ENCODE measurements around the gene GALNT13. TPM values are rescaled to one million over a fixed set of nuclear protein-coding genes. Genes with fewer than 3 reads are reported as not detected.

Gene GALNT13
- total and polyA plus RNA-seq, 2 of the 13 experiments (the other 11 are each of a cell fraction or from before 2014, with no cell fraction given) = 1.3 to 5.0 TPM

DNA sequence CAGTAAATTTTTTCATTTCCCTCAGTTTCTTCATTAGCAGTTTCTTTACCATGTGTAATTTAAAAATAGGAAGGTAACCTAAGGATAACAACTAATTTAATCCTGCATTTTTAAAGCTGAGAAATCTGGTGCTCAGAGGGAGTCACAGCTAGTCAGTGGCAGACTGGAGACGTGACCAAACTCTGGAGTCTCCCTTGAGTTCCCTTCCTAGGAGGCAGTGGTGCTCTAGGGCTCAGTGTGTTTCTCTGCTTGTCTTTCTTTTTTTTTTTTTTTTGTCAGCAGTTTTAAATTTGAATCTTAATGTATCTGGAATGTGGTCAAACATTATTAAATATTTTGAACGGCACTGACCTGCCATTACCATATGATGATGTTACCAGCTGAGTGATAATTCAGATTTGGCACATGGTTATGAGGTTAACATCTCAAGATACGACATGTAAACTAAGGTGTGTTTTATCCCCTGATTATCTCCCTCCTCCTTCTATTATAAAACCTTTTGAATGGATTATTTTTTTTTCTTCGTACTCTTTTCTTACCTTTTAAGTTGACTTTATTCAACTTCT, 226.2 kb downstream of the GALNT13 start:
- ChIA-PET POLR2A (no interaction called here), CTCF (ENCODE audit: low intra/inter-chr PET ratio, low total read pairs) (no interaction called here)
- H3K9me3 ChIP-seq (ENCODE audit: low read length) = no peaks in the 10 kb centered on the region
- WGBS (ENCODE audit: low lambda C conversion rate) = 5% methylated on average over 4 of the region's 4 CpGs
- no peak overlapping the region for H3K9ac ChIP-seq (ENCODE audit: insufficient read depth, low read depth, low read length)
- no peak for TF ChIP-seq HNRNPUL1 (IDR thresholded peaks at IDR 0.05; ENCODE audit: low read depth, low read length)
- no peak for TF ChIP-seq ZNF484 (CRISPR knock-in tag; IDR thresholded peaks at IDR 0.05; ENCODE audit: borderline replicate concordance, low read depth)
- TF ChIP-seq HOXD1 (CRISPR knock-in tag; IDR thresholded peaks at IDR 0.05) = no peak
- no peak for TF ChIP-seq NFYC (CRISPR knock-in tag; IDR thresholded peaks at IDR 0.05)
- H3K79me2 ChIP-seq (ENCODE audit: insufficient read depth, low read length) = no peaks in the 10 kb centered on the region
- H2AFZ ChIP-seq (ENCODE audit: low read length) = no peak overlapping the region
- no peak for ATAC-seq
- no TSS peak for BruUV-seq (replicated peaks)
- H4K20me1 ChIP-seq (ENCODE audit: insufficient read depth, low read length) = no peaks in the 10 kb centered on the region
- no peak overlapping the region for H3K4me2 ChIP-seq (ENCODE audit: low read depth, low read length)
- H3K27me3 ChIP-seq (ENCODE audit: control insufficient read depth in 1 of 2, insufficient read depth in 2 of 2, low read length in 2 of 2) = no peaks in the 10 kb centered on the region
- intact Hi-C loops (cut with micrococcal nuclease; ENCODE audit: unreplicated experiment) (no loop called here), in situ Hi-C loops (cut with HindIII; ENCODE audit: extremely low pct_ligation_motif_present, low pct_unique_long_range_greater_than_20kb) (no loop called here)
- no peak overlapping the region for H3K4me3 ChIP-seq (replicated peaks in 1 of 3; ENCODE audit: insufficient read depth in 1 of 3, low read depth in 2 of 3, low read length in 3 of 3)
- H3K36me3 ChIP-seq (replicated peaks in 1 of 2; ENCODE audit: control insufficient read depth in 1 of 2, insufficient read depth in 2 of 2, low read length in 2 of 2) = no peaks in the 10 kb centered on the region
- no peak for DNase-seq (ENCODE audit: low spot score)
- FAIRE-seq = no peak
- no peaks in the 10 kb centered on the region for H3K4me1 ChIP-seq (ENCODE audit: insufficient read depth, low read length)
- H3K27ac ChIP-seq (ENCODE audit: extremely low read length, insufficient read depth, low read length) = no peak overlapping the region

DNA sequence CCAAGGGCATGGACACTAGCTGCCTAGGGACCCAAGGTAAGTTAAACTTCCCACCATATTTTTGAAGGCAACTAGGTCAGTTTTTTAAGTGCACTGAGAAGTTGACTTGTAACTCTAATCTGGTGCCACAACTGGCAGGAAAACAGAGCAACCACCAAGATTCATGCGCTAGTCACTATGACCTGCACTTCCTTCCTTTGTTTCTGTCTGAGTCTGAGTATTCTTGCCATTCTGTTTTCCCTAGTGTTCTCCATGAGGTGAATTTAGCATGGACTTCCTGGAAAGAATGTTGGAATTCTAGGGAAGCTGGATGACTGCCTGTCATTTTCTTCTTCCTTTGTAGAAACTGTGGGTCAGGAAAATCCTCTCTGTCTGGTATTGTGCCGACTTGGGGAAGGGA, 249.0 kb downstream of the GALNT13 start:
- 0% methylated on average over 2 of the region's 2 CpGs for WGBS (ENCODE audit: low lambda C conversion rate)
- no peak for TF ChIP-seq ZNF180 (CRISPR knock-in tag; IDR thresholded peaks at IDR 0.05; ENCODE audit: borderline replicate concordance, low read depth)
- TF ChIP-seq KDM5A (IDR thresholded peaks at IDR 0.05; ENCODE audit: borderline replicate concordance, low read length) = no peak
- no peak for TF ChIP-seq ZSCAN22 (CRISPR knock-in tag; IDR thresholded peaks at IDR 0.05)
- no peak for TF ChIP-seq ZNF672 (CRISPR knock-in tag; IDR thresholded peaks at IDR 0.05)
- TF ChIP-seq, protein P1, sequence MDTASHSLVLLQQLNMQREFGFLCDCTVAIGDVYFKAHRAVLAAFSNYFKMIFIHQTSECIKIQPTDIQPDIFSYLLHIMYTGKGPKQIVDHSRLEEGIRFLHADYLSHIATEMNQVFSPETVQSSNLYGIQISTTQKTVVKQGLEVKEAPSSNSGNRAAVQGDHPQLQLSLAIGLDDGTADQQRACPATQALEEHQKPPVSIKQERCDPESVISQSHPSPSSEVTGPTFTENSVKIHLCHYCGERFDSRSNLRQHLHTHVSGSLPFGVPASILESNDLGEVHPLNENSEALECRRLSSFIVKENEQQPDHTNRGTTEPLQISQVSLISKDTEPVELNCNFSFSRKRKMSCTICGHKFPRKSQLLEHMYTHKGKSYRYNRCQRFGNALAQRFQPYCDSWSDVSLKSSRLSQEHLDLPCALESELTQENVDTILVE (CRISPR knock-in tag; IDR thresholded peaks at IDR 0.05) = no peak
- no peak for TF ChIP-seq CHCHD3 (CRISPR knock-in tag; IDR thresholded peaks at IDR 0.05)
- TF ChIP-seq SMARCC2 (IDR thresholded peaks at IDR 0.05) = no peak
- TF ChIP-seq, protein P2, sequence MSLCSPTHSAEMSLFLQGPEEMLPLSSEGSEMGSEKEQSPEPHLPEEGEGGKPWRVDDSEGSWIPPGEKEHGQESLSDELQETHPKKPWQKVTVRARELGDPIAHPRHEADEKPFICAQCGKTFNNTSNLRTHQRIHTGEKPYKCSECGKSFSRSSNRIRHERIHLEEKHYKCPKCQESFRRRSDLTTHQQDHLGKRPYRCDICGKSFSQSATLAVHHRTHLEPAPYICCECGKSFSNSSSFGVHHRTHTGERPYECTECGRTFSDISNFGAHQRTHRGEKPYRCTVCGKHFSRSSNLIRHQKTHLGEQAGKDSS (CRISPR knock-in tag; IDR thresholded peaks at IDR 0.05; ENCODE audit: borderline replicate concordance, low read depth) = no peak
- TF ChIP-seq ZNF343 (CRISPR knock-in tag; IDR thresholded peaks at IDR 0.05) = no peak
- no peak for TF ChIP-seq ZNF207 (IDR thresholded peaks at IDR 0.05; ENCODE audit: borderline replicate concordance)
- no peak for TF ChIP-seq ARID2 (CRISPR knock-in tag; IDR thresholded peaks at IDR 0.05; ENCODE audit: borderline replicate concordance)
- TF ChIP-seq KMT2A (CRISPR knock-in tag; IDR thresholded peaks at IDR 0.05) = no peak
- ATAC-seq (no peak), DNase-seq (ENCODE audit: low spot score) (no peak), FAIRE-seq (no peak)
- Histone ChIP-seq H3K79me2 (ENCODE audit: insufficient read depth, low read length) (no peaks in the 10 kb centered on the region), H3K4me3 (replicated peaks in 1 of 3; ENCODE audit: insufficient read depth in 1 of 3, low read depth in 2 of 3, low read length in 3 of 3) (no peak overlapping the region), H4K20me1 (ENCODE audit: insufficient read depth, low read length) (no peaks in the 10 kb centered on the region), H3K9me3 (ENCODE audit: low read length) (peaks cover 22% of the 10 kb centered on the region; the same call in 1 of the 2 replicates), H3K27me3 (ENCODE audit: control insufficient read depth in 1 of 2, insufficient read depth in 2 of 2, low read length in 2 of 2) (no peaks in the 10 kb centered on the region), H3K9ac (ENCODE audit: insufficient read depth, low read depth, low read length) (no peak overlapping the region), H3K27ac (ENCODE audit: extremely low read length, insufficient read depth, low read length) (no peak overlapping the region), H3K4me1 (ENCODE audit: insufficient read depth, low read length) (no peaks in the 10 kb centered on the region), H3K36me3 (replicated peaks in 1 of 2; ENCODE audit: control insufficient read depth in 1 of 2, insufficient read depth in 2 of 2, low read length in 2 of 2) (no peaks in the 10 kb centered on the region), H3K4me2 (ENCODE audit: low read depth, low read length) (no peak overlapping the region), H2AFZ (ENCODE audit: low read length) (no peak overlapping the region)
- in situ Hi-C loops (cut with HindIII; ENCODE audit: extremely low pct_ligation_motif_present, low pct_unique_long_range_greater_than_20kb) (no loop called here), intact Hi-C loops (cut with micrococcal nuclease; ENCODE audit: unreplicated experiment) (no loop called here)
- no TSS peak for BruUV-seq (replicated peaks)
- ChIA-PET CTCF (ENCODE audit: low intra/inter-chr PET ratio, low total read pairs) (no interaction called here), POLR2A (no interaction called here)
